PC-3 (cell line): Measurements from ENCODE around the gene TMPRSS3. TPM values are rescaled to one million over a fixed set of nuclear protein-coding genes. Genes with fewer than 3 reads are reported as not detected.
A peak's percentile ranks its signal among the peaks of the same experiment; 100 is the strongest.

Experiments
- ATAC-seq: fragments of 200-7000 bp; cut with Tn5 transposase; 2 replicates; pipeline ENCODE4 v1.9.1; 2020; ENCODE audit warnings: mild to moderate bottlenecking, moderate library complexity
- BruUV-seq: library from RNA; stranded (reverse); fragments of 400-500 nt; replicated peaks from 2 replicates; lab custom pipeline; 2021; lab: Mats Ljungman, UMichigan
- CTCF ChIA-PET: fragments of 300-600 bp; sonication (Branson Sonifier 250); formaldehyde crosslinking; loops from one replicate; lab custom pipeline; 2022; ENCODE audit warnings: antibody characterized with exemption; lab: Charles Lee
- POLR2A ChIA-PET: fragments of 300-600 bp; sonication (Branson Sonifier 250); formaldehyde crosslinking; loops from one replicate; lab custom pipeline; 2022; ENCODE audit warnings: antibody characterized with exemption; ENCODE audit not compliant: unreplicated experiment; lab: Charles Lee
- DNase-seq: peaks from one replicate; pipeline ENCODE4 v3.0.0-alpha.2; 2015
- H2AFZ ChIP-seq: fragments of 300-600 bp; sonication (generic); 2 replicates; pipeline ENCODE4 v1.6.0; 2016; ENCODE audit warnings: antibody characterized with exemption, low read length
- H3F3A ChIP-seq: fragments of 300-600 bp; sonication (generic); one replicate; pipeline ENCODE4 v1.6.0; 2017; ENCODE audit warnings: antibody characterized with exemption, low read length, control low read depth, mild to moderate bottlenecking; ENCODE audit not compliant: unreplicated experiment
- H3K27ac ChIP-seq: fragments of 300-600 bp; sonication (generic); 2 replicates; pipeline ENCODE4 v1.5.1; 2016; ENCODE audit warnings: mild to moderate bottlenecking, low read length
- H3K27me3 ChIP-seq: fragments of 300-600 bp; sonication (generic); 2 replicates; pipeline ENCODE4 v1.6.1; 2016; ENCODE audit warnings: low read length, mixed read lengths
- H3K36me3 ChIP-seq: fragments of 300-600 bp; sonication (generic); 2 replicates; pipeline ENCODE4 v1.6.1; 2016; ENCODE audit warnings: low read depth, mixed run types, low read length, mixed read lengths
- H3K4me1 ChIP-seq: fragments of 300-600 bp; sonication (generic); 2 replicates; pipeline ENCODE4 v1.5.1; 2016; ENCODE audit warnings: low read length; ENCODE audit not compliant: insufficient read depth
- H3K4me2 ChIP-seq: fragments of 300-600 bp; sonication (generic); 2 replicates; pipeline ENCODE4 v1.6.0; 2016; ENCODE audit warnings: low read length
- H3K4me3 ChIP-seq: fragments of 300-600 bp; sonication (generic); 2 replicates; pipeline ENCODE4 v1.5.1; 2016; ENCODE audit warnings: mild to moderate bottlenecking, low read length, mixed read lengths
- H3K79me2 ChIP-seq: fragments of 300-600 bp; sonication (generic); 2 replicates; pipeline ENCODE4 v1.6.1; 2017; ENCODE audit warnings: low read length, mixed read lengths
- H3K9ac ChIP-seq: fragments of 300-600 bp; sonication (generic); 2 replicates; pipeline ENCODE4 v1.6.0; 2016; ENCODE audit warnings: mild to moderate bottlenecking, low read length
- H3K9me2 ChIP-seq: fragments of 300-600 bp; sonication (generic); replicated peaks from 2 replicates; pipeline ENCODE4 v1.6.1; 2016; ENCODE audit warnings: mixed run types, low read length, mixed read lengths
- H3K9me3 ChIP-seq: fragments of 300-600 bp; sonication (generic); 2 replicates; pipeline ENCODE4 v1.6.1; 2016; ENCODE audit warnings: low read length, mixed read lengths
- H4K20me1 ChIP-seq: fragments of 300-600 bp; sonication (generic); 2 replicates; pipeline ENCODE4 v1.6.1; 2016; ENCODE audit warnings: low read length, mixed read lengths
- CTCF ChIP-seq: fragments of 300-600 bp; sonication (generic); conservative IDR thresholded peaks from 2 replicates; pipeline ENCODE4 v1.5.1; 2017; ENCODE audit warnings: antibody characterized with exemption, low read depth, mild to moderate bottlenecking, low read length
- EZH2 ChIP-seq: fragments of 300-600 bp; sonication (generic); IDR thresholded peaks from one replicate; pipeline ENCODE4 v1.6.1; 2017; ENCODE audit warnings: antibody characterized with exemption, mild to moderate bottlenecking, low read length; ENCODE audit not compliant: unreplicated experiment
- EZH2phosphoT487 ChIP-seq: fragments of 300-600 bp; sonication (generic); IDR thresholded peaks from 2 replicates; pipeline ENCODE4 v1.6.1; 2018; ENCODE audit warnings: mild to moderate bottlenecking, antibody characterized with exemption, low read length, borderline replicate concordance
- intact Hi-C: fragments of 100-400 bp; cut with micrococcal nuclease; formaldehyde crosslinking; loops from 2 replicates; pipeline ENCODE4 v1.9.0; 2023
- total RNA-seq: library from RNA; depleted of rRNA; stranded (reverse); fragments of >200 nt; gene quantifications from 2 replicates; pipeline ENCODE4 v1.2.3, GENCODE V29; 2014

TMPRSS3 gene
- total RNA-seq, 1 experiment from 2014 or later, result not detected

- intact Hi-C loops, result no loop called here
- ATAC-seq, result no peak
- H2AFZ ChIP-seq, result no peak overlapping the region
- POLR2A ChIA-PET, result interaction anchor here (0.5 kb wide), 1 partner anchor 151 kb away, joined by 3 read pairs; no protein-coding TSS in a partner anchor
- DNase-seq, result no peak
- no peaks in the 10 kb centered on the region for H4K20me1 ChIP-seq
- no peaks in the 10 kb centered on the region for H3K79me2 ChIP-seq
- CTCF ChIA-PET, result no interaction called here
- no peak overlapping the region for H3K9ac ChIP-seq
- peaks cover 28% of the 10 kb centered on the region for H3K27me3 ChIP-seq
- no peak overlapping the region for H3K27ac ChIP-seq
- no TSS peak for BruUV-seq
- no peaks in the 10 kb centered on the region for H3K4me1 ChIP-seq
- no peak overlapping the region for H3K4me3 ChIP-seq
- no peak for TF ChIP-seq CTCF
- TF ChIP-seq EZH2phosphoT487, result no peak
- no peak for TF ChIP-seq EZH2
- no peaks in the 10 kb centered on the region for H3K36me3 ChIP-seq
- H3K9me2 ChIP-seq, result no peaks in the 10 kb centered on the region
- H3K9me3 ChIP-seq, result no peaks in the 10 kb centered on the region
- no peak overlapping the region for H3K4me2 ChIP-seq
- H3F3A ChIP-seq, result no peaks in the 10 kb centered on the region
Observed at GRCh38 chr21:42427809-42428419, 32.1 kb upstream of the TMPRSS3 start.

- Histone ChIP-seq H3K9me3 (no peaks in the 10 kb centered on the region), H3K79me2 (no peaks in the 10 kb centered on the region), H3K4me2 (no peak overlapping the region), H3K9ac (no peak overlapping the region), H3K4me1 (no peaks in the 10 kb centered on the region), H3F3A (no peaks in the 10 kb centered on the region), H4K20me1 (no peaks in the 10 kb centered on the region), H3K27me3 (peaks cover 27% of the 10 kb centered on the region), H2AFZ (no peak overlapping the region), H3K9me2 (no peaks in the 10 kb centered on the region), H3K36me3 (no peaks in the 10 kb centered on the region), H3K4me3 (no peak overlapping the region), H3K27ac (no peak overlapping the region)
- intact Hi-C loops, result no loop called here
- DNase-seq, result no peak
- CTCF ChIA-PET, result no interaction called here
- no peak for TF ChIP-seq CTCF
- TF ChIP-seq EZH2phosphoT487, result no peak
- TF ChIP-seq EZH2, result no peak
- POLR2A ChIA-PET, result no interaction called here
- ATAC-seq, result peak; percentile 44; the same call in 1 of the 2 replicates
- BruUV-seq, result no TSS peak
Observed at GRCh38 chr21:42426876-42427480, 31.1 kb upstream of the TMPRSS3 start.

- POLR2A ChIA-PET, result no interaction called here
- Histone ChIP-seq H3F3A (no peaks in the 10 kb centered on the region), H3K27me3 (peaks cover 29% of the 10 kb centered on the region), H3K27ac (no peak overlapping the region), H3K9me3 (no peaks in the 10 kb centered on the region), H2AFZ (no peak overlapping the region), H3K4me1 (no peaks in the 10 kb centered on the region), H3K4me2 (no peak overlapping the region), H3K9ac (no peak overlapping the region), H3K9me2 (no peaks in the 10 kb centered on the region), H3K79me2 (no peaks in the 10 kb centered on the region), H3K4me3 (no peak overlapping the region), H4K20me1 (no peaks in the 10 kb centered on the region), H3K36me3 (no peaks in the 10 kb centered on the region)
- intact Hi-C loops, result no loop called here
- TF ChIP-seq EZH2phosphoT487, result no peak
- TF ChIP-seq EZH2, result no peak
- no peak for TF ChIP-seq CTCF
- CTCF ChIA-PET, result no interaction called here
- no peak for ATAC-seq
- BruUV-seq, result no TSS peak
- no peak for DNase-seq
Observed at GRCh38 chr21:42426424-42426823, 30.6 kb upstream of the TMPRSS3 start.
